H9 (cell line): ENCODE measurements around the gene TECTA. TPM values are rescaled to one million over a fixed set of nuclear protein-coding genes. Genes with fewer than 3 reads are reported as not detected.
"Not testable (repeated sequence)": the region's sequence is repeated elsewhere in the genome, so short reads cannot be mapped to it uniquely, and the experiment has no call there.

Experiments
- DNase-seq: peaks from one replicate; pipeline ENCODE4 v3.0.0-alpha.2; 2017
- H2AFZ ChIP-seq: one replicate; pipeline ENCODE4 v1.6.1; 2013; ENCODE audit warnings: mild to moderate bottlenecking, low read length, control low read depth, moderate library complexity
- H2AK5ac ChIP-seq: 2 replicates; pipeline ENCODE4 v1.6.1; 2013; ENCODE audit warnings: low read length, control low read depth, mixed read lengths; ENCODE audit not compliant: insufficient read length
- H2BK120ac ChIP-seq: one replicate; pipeline ENCODE4 v1.6.1; 2013; ENCODE audit warnings: low read depth, mild to moderate bottlenecking, low read length, control low read depth, inconsistent platforms; ENCODE audit not compliant: poor library complexity, severe bottlenecking
- H2BK12ac ChIP-seq: 2 replicates; pipeline ENCODE4 v1.6.1; 2013; ENCODE audit warnings: low read length, control low read depth, mixed read lengths, low read depth; ENCODE audit not compliant: insufficient read length
- H2BK15ac ChIP-seq: 2 replicates; pipeline ENCODE4 v1.6.1; 2013; ENCODE audit warnings: low read depth, low read length, control low read depth
- H2BK20ac ChIP-seq: one replicate; pipeline ENCODE4 v1.6.1; 2013; ENCODE audit warnings: low read depth, mild to moderate bottlenecking, low read length, control low read depth, inconsistent platforms; ENCODE audit not compliant: poor library complexity, severe bottlenecking
- H2BK5ac ChIP-seq: 2 replicates; pipeline ENCODE4 v1.6.1; 2013; ENCODE audit warnings: low read length, control low read depth, mixed read lengths; ENCODE audit not compliant: insufficient read length
- H3K14ac ChIP-seq: 2 replicates; pipeline ENCODE4 v1.6.1; 2013; ENCODE audit warnings: low read length, control low read depth; ENCODE audit not compliant: insufficient read depth
- H3K18ac ChIP-seq: 2 replicates; pipeline ENCODE4 v1.6.1; 2013; ENCODE audit warnings: low read depth, mild to moderate bottlenecking, mixed read lengths, low read length, control low read depth; ENCODE audit not compliant: insufficient read length
- H3K23ac ChIP-seq: 2 replicates; pipeline ENCODE4 v1.6.1; 2013; ENCODE audit warnings: low read length, control low read depth, mixed read lengths, low read depth; ENCODE audit not compliant: insufficient read length
- H3K23me2 ChIP-seq: 2 replicates; pipeline ENCODE4 v1.6.1; 2013; ENCODE audit warnings: low read depth, mild to moderate bottlenecking, mixed read lengths, low read length, control low read depth; ENCODE audit not compliant: insufficient read length, poor library complexity, severe bottlenecking
- H3K27ac ChIP-seq: 2 replicates; pipeline ENCODE4 v1.5.1; 2013; ENCODE audit warnings: low read length, control low read depth, mixed read lengths, low read depth; ENCODE audit not compliant: insufficient read length
- H3K27me3 ChIP-seq: 2 replicates; pipeline ENCODE4 v1.6.1; 2013; ENCODE audit warnings: low read length, control low read depth, inconsistent platforms; ENCODE audit not compliant: insufficient read depth
- H3K4ac ChIP-seq: 2 replicates; pipeline ENCODE4 v1.6.1; 2013; ENCODE audit warnings: low read depth, mild to moderate bottlenecking, control low read depth, inconsistent platforms, low read length, moderate library complexity
- H3K4me1 ChIP-seq: 2 replicates; pipeline ENCODE4 v1.6.1; 2013; ENCODE audit warnings: low read length, control low read depth, inconsistent platforms; ENCODE audit not compliant: insufficient read depth
- H3K4me2 ChIP-seq: 2 replicates; pipeline ENCODE4 v1.6.1; 2013; ENCODE audit warnings: low read length, control low read depth, mixed read lengths; ENCODE audit not compliant: insufficient read length, insufficient read depth
- H3K56ac ChIP-seq: 2 replicates; pipeline ENCODE4 v1.6.1; 2013; ENCODE audit warnings: low read depth, mild to moderate bottlenecking, mixed read lengths, low read length, control low read depth; ENCODE audit not compliant: insufficient read length
- H3K79me1 ChIP-seq: 2 replicates; pipeline ENCODE4 v1.6.1; 2013; ENCODE audit warnings: low read depth, mild to moderate bottlenecking, moderate library complexity, low read length, control low read depth, inconsistent platforms; ENCODE audit not compliant: insufficient read depth, poor library complexity, severe bottlenecking
- H3K79me2 ChIP-seq: 2 replicates; pipeline ENCODE4 v1.6.1; 2013; ENCODE audit warnings: low read length, control low read depth, inconsistent platforms; ENCODE audit not compliant: insufficient read depth
- H3K9ac ChIP-seq: 2 replicates; pipeline ENCODE4 v1.6.1; 2013; ENCODE audit warnings: low read length, control low read depth, mixed read lengths; ENCODE audit not compliant: insufficient read length; ENCODE audit errors: extremely low read depth
- H3K9me3 ChIP-seq: one replicate; pipeline ENCODE4 v1.6.1; 2013; ENCODE audit warnings: low read depth, low read length, inconsistent platforms; ENCODE audit not compliant: control insufficient read depth
- H3T11ph ChIP-seq: one replicate; pipeline ENCODE4 v1.6.1; 2013; ENCODE audit warnings: mild to moderate bottlenecking, low read length, control low read depth, inconsistent platforms
- H4K20me1 ChIP-seq: one replicate; pipeline ENCODE4 v1.6.1; 2013; ENCODE audit not compliant: control insufficient read depth, insufficient read length, insufficient read depth
- H4K5ac ChIP-seq: 2 replicates; pipeline ENCODE4 v1.6.1; 2013; ENCODE audit warnings: low read depth, mild to moderate bottlenecking, mixed read lengths, low read length, control low read depth; ENCODE audit not compliant: insufficient read length
- H4K8ac ChIP-seq: replicated peaks from 2 replicates; pipeline ENCODE4 v1.6.1; 2013; ENCODE audit warnings: low read length, control low read depth, mixed read lengths, low read depth; ENCODE audit not compliant: insufficient read length
- H4K91ac ChIP-seq: 2 replicates; pipeline ENCODE4 v1.6.1; 2013; ENCODE audit warnings: low read depth, mild to moderate bottlenecking, moderate library complexity, mixed read lengths, low read length, control low read depth; ENCODE audit not compliant: insufficient read length
- H3K27ac Mint-ChIP-seq, 3 experiments: 2 replicates in 2 of 3; 3 replicates in 1 of 3; pipeline ENCODE4 v1.8.0; 2020 to 2021; ENCODE audit warnings: mixed read lengths in 3 of 3, mild to moderate bottlenecking in 1 of 3, moderate library complexity in 1 of 3
- H3K27me3 Mint-ChIP-seq: 2 replicates; pipeline ENCODE4 v1.8.0; 2021; ENCODE audit warnings: low read depth, mild to moderate bottlenecking, moderate library complexity, mixed read lengths
- H3K36me3 Mint-ChIP-seq, 3 experiments: 2 replicates in 2 of 3; 3 replicates in 1 of 3; pipeline ENCODE4 v1.8.0; 2020 to 2021; ENCODE audit warnings: low read depth in 3 of 3, mixed read lengths in 3 of 3; ENCODE audit not compliant: insufficient read depth in 1 of 3
- H3K4me1 Mint-ChIP-seq, 2 experiments: 2 replicates each; pipeline ENCODE4 v1.8.0; 2020; ENCODE audit warnings: mixed read lengths in 2 of 2
- H3K4me3 Mint-ChIP-seq, 2 experiments: 2 replicates in 1 of 2; 3 replicates in 1 of 2; pipeline ENCODE4 v1.8.0; 2020 to 2021; ENCODE audit warnings: mild to moderate bottlenecking in 2 of 2, mixed read lengths in 2 of 2, moderate library complexity in 1 of 2
- H3K9me3 Mint-ChIP-seq, 2 experiments: 2 replicates in 1 of 2; 3 replicates in 1 of 2; pipeline ENCODE4 v1.8.0; 2020; ENCODE audit warnings: mild to moderate bottlenecking in 2 of 2, mixed read lengths in 2 of 2, moderate library complexity in 1 of 2
- WGBS: extraction: QIAGEN DNeasy Blood & Tissue Kit; methylation state at CpG from one replicate; pipeline ENCODE4 v1.1.7; 2013; ENCODE audit warnings: missing lambda C conversion rate, low lambda C conversion rate, mixed read lengths; ENCODE audit not compliant: insufficient read length; ENCODE audit errors: extremely low coverage; 5-methylcytosine and 5-hydroxymethylcytosine counted together
- total RNA-seq: library from RNA; stranded (reverse); gene quantifications from 2 replicates; pipeline ENCODE4 v1.2.1, GENCODE V29; 2021
- TF ChIP-seq, protein P1 (sequence below): fragments of 200-600 bp; sonication (generic); conservative IDR thresholded peaks from 3 replicates; pipeline ENCODE4 v1.8.0; 2021; ENCODE audit warnings: antibody characterized with exemption, mild to moderate bottlenecking

The TECTA gene
- total RNA-seq, 1 experiment from 2014 or later: 0.66 TPM

DNA sequence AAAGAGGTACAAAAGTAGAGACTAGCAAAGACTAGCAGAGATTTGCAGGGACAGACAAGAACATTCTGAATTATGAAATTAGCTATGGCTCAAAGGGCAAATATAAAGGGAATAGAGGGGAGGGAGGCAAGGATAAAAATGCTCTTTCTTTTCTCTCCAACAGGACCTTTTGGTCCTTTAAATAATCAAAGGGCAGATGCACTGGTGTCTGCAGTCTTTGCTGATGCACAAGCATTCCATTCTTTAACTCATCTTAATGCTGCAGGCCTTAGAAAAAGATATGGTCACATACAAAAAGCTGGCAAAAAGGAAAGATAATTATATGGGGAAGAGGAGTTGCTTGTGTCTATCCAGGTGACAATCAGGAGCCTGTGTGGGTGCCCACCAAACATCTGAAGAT lies 137.9 kb downstream of the TECTA start:
- Histone ChIP-seq H2BK12ac (no peak overlapping the region), H3T11ph (no peak overlapping the region), H3K4me2 (no peak overlapping the region), H3K4ac (no peak overlapping the region), H3K79me1 (no peaks in the 10 kb centered on the region), H3K79me2 (no peaks in the 10 kb centered on the region), H2BK5ac (no peak overlapping the region), H3K9ac (no peak overlapping the region), H4K8ac (no peak overlapping the region), H3K14ac (no peak overlapping the region), H3K27ac (no peak overlapping the region), H4K91ac (no peak overlapping the region), H3K27me3 (no peaks in the 10 kb centered on the region), H4K5ac (no peak overlapping the region), H3K18ac (no peak overlapping the region), H2BK15ac (no peak overlapping the region), H3K23me2 (no peaks in the 10 kb centered on the region), H2AFZ (no peak overlapping the region), H3K4me1 (peaks cover 10% of the 10 kb centered on the region; the same call in 1 of the 2 replicates), H2BK120ac (no peak overlapping the region), H2AK5ac (no peak overlapping the region), H3K9me3 (no peaks in the 10 kb centered on the region), H3K23ac (no peak overlapping the region), H3K56ac (no peak overlapping the region), H4K20me1 (no peaks in the 10 kb centered on the region), H2BK20ac (no peak overlapping the region)
- Mint-ChIP-seq H3K9me3 (peaks cover 0 to 5% of the 10 kb centered on the region in 2 experiments; a peak in 4 of 5 replicates), H3K36me3 (peaks cover 0 to 9% (median 6%) of the 10 kb centered on the region in 3 experiments; a peak in 5 of 7 replicates), H3K27me3 (no peaks in the 10 kb centered on the region), H3K4me1 (peaks cover 75 to 78% of the 10 kb centered on the region in 2 experiments), H3K4me3 (no peak overlapping the region), H3K27ac (no peak overlapping the region)
- DNase-seq: no peak
- TF ChIP-seq, protein P1, sequence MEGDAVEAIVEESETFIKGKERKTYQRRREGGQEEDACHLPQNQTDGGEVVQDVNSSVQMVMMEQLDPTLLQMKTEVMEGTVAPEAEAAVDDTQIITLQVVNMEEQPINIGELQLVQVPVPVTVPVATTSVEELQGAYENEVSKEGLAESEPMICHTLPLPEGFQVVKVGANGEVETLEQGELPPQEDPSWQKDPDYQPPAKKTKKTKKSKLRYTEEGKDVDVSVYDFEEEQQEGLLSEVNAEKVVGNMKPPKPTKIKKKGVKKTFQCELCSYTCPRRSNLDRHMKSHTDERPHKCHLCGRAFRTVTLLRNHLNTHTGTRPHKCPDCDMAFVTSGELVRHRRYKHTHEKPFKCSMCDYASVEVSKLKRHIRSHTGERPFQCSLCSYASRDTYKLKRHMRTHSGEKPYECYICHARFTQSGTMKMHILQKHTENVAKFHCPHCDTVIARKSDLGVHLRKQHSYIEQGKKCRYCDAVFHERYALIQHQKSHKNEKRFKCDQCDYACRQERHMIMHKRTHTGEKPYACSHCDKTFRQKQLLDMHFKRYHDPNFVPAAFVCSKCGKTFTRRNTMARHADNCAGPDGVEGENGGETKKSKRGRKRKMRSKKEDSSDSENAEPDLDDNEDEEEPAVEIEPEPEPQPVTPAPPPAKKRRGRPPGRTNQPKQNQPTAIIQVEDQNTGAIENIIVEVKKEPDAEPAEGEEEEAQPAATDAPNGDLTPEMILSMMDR: no peak

DNA sequence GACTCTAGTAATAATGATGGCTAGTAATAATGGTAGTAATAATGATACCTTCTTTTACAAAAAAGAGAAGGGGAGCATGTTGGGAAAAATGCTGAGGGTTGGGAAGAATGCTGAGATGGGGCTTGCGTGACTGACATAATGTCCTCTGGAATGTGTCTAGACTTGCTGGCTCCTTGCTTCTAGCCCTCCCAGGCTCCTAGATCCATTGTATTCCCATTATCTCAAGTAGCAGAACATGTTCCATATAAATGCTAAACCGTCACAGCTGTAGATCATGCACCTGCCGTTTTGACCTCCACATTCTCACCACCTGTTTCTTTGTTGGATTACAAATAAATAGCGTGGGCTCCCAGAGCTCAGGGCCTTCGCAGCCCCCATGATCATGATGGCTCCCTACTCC lies 139.0 kb downstream of the TECTA start:
- H4K20me1 ChIP-seq, H4K8ac ChIP-seq, H3K27me3 ChIP-seq, H2BK15ac ChIP-seq, H3K14ac ChIP-seq, H3K4me1 ChIP-seq, H3K4me3 Mint-ChIP-seq, H3K4me2 ChIP-seq, H3K56ac ChIP-seq, H2BK12ac ChIP-seq, H3K79me1 ChIP-seq, DNase-seq, H3T11ph ChIP-seq, H3K18ac ChIP-seq, H3K36me3 Mint-ChIP-seq, H2BK120ac ChIP-seq, H3K27me3 Mint-ChIP-seq, H2BK5ac ChIP-seq, H3K4ac ChIP-seq, H3K79me2 ChIP-seq, H3K9me3 Mint-ChIP-seq, H2BK20ac ChIP-seq, H3K9me3 ChIP-seq, H4K91ac ChIP-seq, H2AK5ac ChIP-seq, H3K23ac ChIP-seq, H2AFZ ChIP-seq, H3K23me2 ChIP-seq, H4K5ac ChIP-seq, H3K27ac ChIP-seq, H3K9ac ChIP-seq: not testable (repeated sequence)
- Mint-ChIP-seq H3K4me1 (peaks cover 65 to 72% of the 10 kb centered on the region in 2 experiments), H3K27ac (peak overlapping the region in 2 of 3 experiments; percentile 12 to 14; a peak in 2 of 7 replicates)
- WGBS: no CpG with 5 or more reads among the region's 5 CpGs
